ENCODE measurements around the gene DHFR. TPM values are rescaled to one million over a fixed set of nuclear protein-coding genes. Genes with fewer than 3 reads are reported as not detected.

The DHFR gene
- total and polyA plus RNA-seq, 2 of the 8 experiments (the other 6 are each of a cell fraction or from before 2014, with no cell fraction given), result 46.4 to 88.9 TPM

GRCh38 chr5:80698369-80698768, 43.6 kb upstream of the DHFR start:
- ChIA-PET CTCF (ENCODE audit: partially characterized antibody) (interaction anchor here (1.0 kb wide), 1 partner anchor 14 kb away, joined by 3 read pairs; no protein-coding TSS in a partner anchor), POLR2A (ENCODE audit: partially characterized antibody) (interaction anchor here (1.1 kb wide), 1 partner anchor 11 kb away, joined by 3 read pairs; no protein-coding TSS in a partner anchor)
- Histone ChIP-seq H2BK5ac (ENCODE audit: low read depth, low read length) (no peak overlapping the region), H2AK5ac (ENCODE audit: low read depth, low read length) (no peak overlapping the region), H3K36me3 (ENCODE audit: control insufficient read depth in 2 of 4, insufficient read depth in 4 of 4, low read length in 3 of 4) (peaks cover 0 to 3% (median 0%) of the 10 kb centered on the region in 4 experiments; a peak in 3 of 8 replicates), H3K4me2 (ENCODE audit: insufficient read depth in 1 of 2, low read depth in 2 of 2, low read length in 2 of 2) (no peak overlapping the region), H3K9ac (replicated peaks in 1 of 4; ENCODE audit: extremely low read depth in 1 of 4, low read depth in 3 of 4, low read length in 3 of 4) (no peak overlapping the region), H2BK120ac (replicated peaks; ENCODE audit: low read depth, low read length) (no peak overlapping the region), H4K5ac (ENCODE audit: insufficient read length, low read depth, low read length) (no peak overlapping the region), H3K27ac (ENCODE audit: low read depth, low read length) (no peak overlapping the region), H3K23me2 (ENCODE audit: low read depth, low read length) (no peaks in the 10 kb centered on the region), H2BK15ac (ENCODE audit: low read length) (no peak overlapping the region), H4K8ac (ENCODE audit: extremely low read depth, insufficient read depth, low read length) (no peak overlapping the region), H4K91ac (replicated peaks; ENCODE audit: insufficient read length, low read length) (no peak overlapping the region), H3K14ac (ENCODE audit: insufficient read length) (no peak overlapping the region), H3K18ac (ENCODE audit: extremely low read depth, low read length) (no peak overlapping the region), H3K79me1 (ENCODE audit: low read depth, low read length) (no peaks in the 10 kb centered on the region), H3K23ac (ENCODE audit: insufficient read length) (no peak overlapping the region), H2AFZ (ENCODE audit: low read length) (no peak overlapping the region), H3K9me3 (ENCODE audit: insufficient read depth in 2 of 2, low read depth in 1 of 2, low read length in 1 of 2) (no peaks in the 10 kb centered on the region), H3K4ac (replicated peaks; ENCODE audit: insufficient read length, low read depth, low read length) (no peak overlapping the region), H3K79me2 (ENCODE audit: control insufficient read depth in 1 of 2, insufficient read depth in 2 of 2, low read length in 2 of 2) (no peaks in the 10 kb centered on the region), H3K4me3 (ENCODE audit: extremely low read depth in 1 of 4, insufficient read depth in 2 of 4, low read depth in 3 of 4, low read length in 4 of 4) (no peak overlapping the region), H2BK12ac (ENCODE audit: low read depth, low read length) (no peak overlapping the region), H3K27me3 (replicated peaks in 1 of 4; ENCODE audit: control insufficient read depth in 3 of 4, extremely low read depth in 1 of 4, insufficient read depth in 3 of 4, low read length in 3 of 4) (no peaks in the 10 kb centered on the region), H3K4me1 (replicated peaks in 1 of 4; ENCODE audit: control insufficient read depth in 3 of 4, insufficient read depth in 4 of 4, low read length in 3 of 4) (no peaks in the 10 kb centered on the region; a peak in 1 of 7 replicates), H2BK20ac (ENCODE audit: low read length) (no peak overlapping the region), H3K56ac (replicated peaks; ENCODE audit: insufficient read length, low read depth, low read length) (no peak overlapping the region), H4K20me1 (replicated peaks in 1 of 2; ENCODE audit: control insufficient read depth in 1 of 2, insufficient read depth in 2 of 2, low read length in 2 of 2) (peaks cover 0 to 2% of the 10 kb centered on the region in 2 experiments)
- FAIRE-seq (no peak), DNase-seq (ENCODE audit: low read depth in 1 of 2, low spot score in 2 of 2) (no peak)
- 75% methylated on average over 5 of the region's 5 CpGs; no CpG with 5 or more reads in 1 of the 2 experiments for WGBS, 2 experiments (ENCODE audit: extremely low coverage in 1 of 2, insufficient coverage in 1 of 2, insufficient read length in 1 of 2, insufficient replicate concordance in 2 of 2, low coverage in 1 of 2, low lambda C conversion rate in 2 of 2, missing lambda C conversion rate in 1 of 2)
- TF ChIP-seq GTF2F1 (IDR thresholded peaks at IDR 0.05; ENCODE audit: borderline replicate concordance, low read depth, low read length), result no peak
- TF ChIP-seq CEBPB (IDR thresholded peaks at IDR 0.05; ENCODE audit: low read depth, low read length), result no peak
- no peak for TF ChIP-seq RBBP5 (IDR thresholded peaks at IDR 0.05; ENCODE audit: borderline replicate concordance, low read depth, low read length)
- TF ChIP-seq CREB1 (IDR thresholded peaks at IDR 0.05), result no peak
- TF ChIP-seq GABPA (IDR thresholded peaks at IDR 0.05; ENCODE audit: borderline replicate concordance, insufficient read depth, low read length), result no peak
